NCI-H526 (cell line): ENCODE measurements around the gene TRIM38.

Experiments
- DNase-seq, 2 experiments: peaks; one replicate each; lab custom pipeline; 2025; lab: John Stamatoyannopoulos, UW

Gene TRIM38

DNA sequence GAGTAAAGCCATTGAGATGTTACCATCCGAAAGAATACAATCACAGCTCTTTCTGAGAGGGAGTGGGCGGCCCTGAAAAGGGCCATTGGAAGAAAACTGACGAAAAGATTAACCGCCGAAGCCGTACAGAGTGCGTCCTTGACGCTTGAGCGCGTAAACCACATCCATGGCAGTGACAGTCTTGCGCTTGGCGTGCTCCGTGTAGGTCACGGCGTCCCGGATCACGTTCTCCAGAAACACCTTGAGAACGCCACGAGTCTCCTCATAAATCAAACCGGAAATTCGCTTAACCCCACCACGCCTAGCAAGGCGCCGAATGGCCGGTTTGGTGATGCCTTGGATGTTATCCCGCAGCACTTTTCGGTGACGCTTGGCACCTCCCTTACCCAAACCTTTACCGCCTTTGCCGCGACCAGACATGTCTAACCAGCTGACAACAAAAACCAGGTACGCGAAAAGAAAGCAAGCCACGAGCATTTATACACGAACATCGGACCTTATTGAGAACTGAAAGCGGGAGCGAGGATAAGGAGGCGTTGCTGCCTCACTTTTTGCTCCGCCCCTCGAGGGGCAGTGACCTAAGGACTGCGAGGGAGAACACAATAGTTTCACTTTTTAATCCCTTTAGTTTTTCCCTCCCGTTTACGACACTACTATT lies 64.4 kb downstream of the TRIM38 start:
- DNase-seq = peak; percentile 98

DNA sequence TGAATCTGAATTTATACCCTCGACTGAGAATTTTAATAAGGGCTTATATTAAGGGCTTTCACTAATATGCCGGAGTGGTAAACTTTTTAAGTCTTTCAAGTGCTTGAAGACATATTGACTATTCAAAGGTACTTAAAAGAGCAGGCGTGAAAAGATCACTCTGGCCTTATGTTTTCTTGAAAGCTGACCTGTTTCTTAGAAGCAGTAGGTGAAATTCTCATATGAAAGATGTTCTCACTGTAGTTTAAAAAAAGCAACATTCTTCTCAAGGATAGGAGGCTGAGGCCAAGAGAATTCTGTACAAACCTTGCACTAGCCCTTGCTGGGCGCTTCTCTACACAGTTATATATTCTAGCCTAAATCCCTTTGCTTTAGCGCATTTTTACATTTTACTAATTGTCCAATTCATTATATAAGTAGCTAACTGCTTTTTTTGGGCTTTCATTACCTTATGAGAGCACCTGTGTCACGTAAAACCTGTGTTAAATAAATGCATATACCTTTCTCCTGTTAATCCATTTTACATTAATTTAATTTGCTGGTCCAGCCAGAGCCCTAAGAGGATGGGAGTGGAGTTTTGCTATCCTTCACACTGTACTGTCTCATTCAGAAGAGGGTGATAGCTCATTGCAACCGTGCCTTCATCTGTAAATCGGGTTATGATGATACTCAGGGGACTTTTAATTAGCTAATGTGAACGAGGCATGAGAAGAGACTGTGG lies 65.0 kb downstream of the TRIM38 start:
- DNase-seq = no peak

DNA sequence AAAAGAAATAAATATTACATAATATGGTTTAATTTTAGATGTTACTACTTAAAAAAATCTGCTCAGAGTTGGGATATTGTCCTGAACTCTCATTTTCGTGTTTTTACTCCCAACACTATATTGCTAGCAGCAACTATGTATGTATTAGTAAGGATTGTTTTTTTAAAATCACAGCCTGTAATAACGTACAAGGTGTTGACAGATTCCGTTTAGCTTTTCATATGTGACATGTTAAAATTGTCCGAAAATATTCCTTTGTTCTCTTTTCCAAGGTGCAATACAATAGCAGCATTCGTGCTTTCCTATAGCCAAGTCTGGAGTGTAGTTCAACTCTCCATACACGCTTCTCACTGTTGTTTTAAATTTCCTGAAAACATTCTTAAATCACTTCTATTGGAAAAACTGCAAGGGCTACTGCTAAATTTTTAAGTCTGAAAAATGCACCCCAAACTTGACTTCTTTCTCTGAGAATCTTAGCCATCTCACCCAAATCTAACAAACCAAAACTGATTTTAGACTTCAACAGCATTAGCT lies 65.7 kb downstream of the TRIM38 start:
- DNase-seq = no peak

DNA sequence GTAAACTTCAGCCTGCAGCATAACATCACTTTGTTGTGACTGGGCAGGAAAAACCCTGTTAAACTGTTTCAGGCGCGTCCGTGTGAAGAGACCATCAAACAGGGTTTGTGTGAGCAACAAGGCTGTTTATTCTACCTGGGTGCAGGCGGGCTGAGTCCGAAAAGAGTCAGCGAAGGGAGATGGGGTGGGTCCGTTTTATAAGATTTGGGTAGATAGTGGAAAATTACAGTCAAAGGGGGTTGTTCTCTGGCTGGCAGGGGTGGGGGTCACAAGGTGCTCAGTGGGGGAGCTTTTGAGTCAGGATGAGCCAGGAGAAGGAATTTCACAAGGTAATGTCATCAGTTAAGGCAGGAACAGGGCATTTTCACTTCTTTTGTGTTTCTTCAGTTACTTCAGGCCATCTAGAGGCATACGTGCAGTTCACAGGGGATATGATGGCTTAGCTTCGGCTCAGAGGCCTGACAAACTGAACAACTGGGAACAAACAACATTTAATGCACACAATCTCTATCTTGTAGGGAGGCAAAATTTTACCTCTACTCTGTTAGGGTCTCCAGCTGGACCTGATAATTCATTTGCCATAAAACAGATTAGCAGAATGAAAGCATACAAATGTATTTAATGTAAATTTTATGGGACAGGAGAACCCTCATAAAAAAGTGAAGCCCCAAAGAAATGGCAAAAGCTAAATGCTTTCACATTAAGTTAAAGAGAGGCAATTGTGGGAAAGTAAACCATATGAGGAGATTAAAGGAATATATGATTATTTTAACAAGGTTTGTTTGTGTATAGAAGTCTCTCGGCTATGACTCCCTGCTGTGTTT lies 66.4 kb downstream of the TRIM38 start:
- DNase-seq = peak in 1 of 2 experiments; percentile 6

DNA sequence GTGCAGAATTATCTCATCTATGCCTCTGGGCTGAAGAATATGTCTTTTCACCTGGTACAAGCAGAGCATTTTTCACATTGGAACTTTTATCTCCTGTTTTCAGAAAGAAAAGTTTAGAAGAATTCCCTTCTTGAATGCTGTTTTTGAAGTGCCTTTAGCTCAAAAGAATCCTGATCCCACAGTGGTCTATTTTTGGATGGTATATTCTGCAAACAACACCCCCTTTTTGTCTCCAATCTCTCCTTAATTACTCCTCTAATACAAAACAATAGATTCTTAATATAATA lies 66.9 kb downstream of the TRIM38 start:
- no peak for DNase-seq

DNA sequence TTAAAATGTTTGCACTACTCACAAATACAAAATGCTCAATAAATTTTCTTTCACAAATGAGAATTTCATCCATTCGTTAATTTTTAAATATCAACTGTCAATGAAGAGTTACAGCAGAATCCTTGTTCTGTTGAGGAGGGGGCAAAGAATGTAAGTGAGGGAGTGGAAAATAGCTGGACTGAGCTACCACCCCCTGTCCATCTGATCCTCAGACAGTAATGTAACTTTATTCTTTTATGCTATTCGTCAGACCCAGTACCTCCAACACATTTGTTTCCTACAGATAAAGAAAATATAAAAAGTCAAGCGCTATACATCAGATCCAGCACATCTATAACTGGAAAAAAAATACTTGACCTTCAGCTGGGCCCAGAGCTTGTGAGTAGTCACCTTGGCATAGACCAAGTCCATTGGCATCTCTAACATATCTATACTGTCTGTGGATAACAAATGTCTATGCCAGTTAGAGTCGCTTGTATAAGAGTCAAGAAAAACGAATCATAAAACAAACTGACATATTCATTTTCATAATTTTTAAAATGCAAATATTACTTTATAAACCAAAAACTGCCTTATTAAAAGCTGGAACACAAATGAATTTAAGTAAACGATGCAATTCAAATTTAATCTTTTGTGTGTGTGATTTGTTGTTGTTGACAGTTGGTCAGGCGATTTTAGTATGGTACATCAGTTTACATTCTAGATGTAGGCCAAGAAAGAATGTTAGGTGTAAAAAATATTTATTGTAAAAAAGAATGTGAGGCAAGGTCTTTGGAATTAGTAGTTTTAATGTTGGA lies 67.5 kb downstream of the TRIM38 start:
- DNase-seq = peak in 1 of 2 experiments; percentile 26

DNA sequence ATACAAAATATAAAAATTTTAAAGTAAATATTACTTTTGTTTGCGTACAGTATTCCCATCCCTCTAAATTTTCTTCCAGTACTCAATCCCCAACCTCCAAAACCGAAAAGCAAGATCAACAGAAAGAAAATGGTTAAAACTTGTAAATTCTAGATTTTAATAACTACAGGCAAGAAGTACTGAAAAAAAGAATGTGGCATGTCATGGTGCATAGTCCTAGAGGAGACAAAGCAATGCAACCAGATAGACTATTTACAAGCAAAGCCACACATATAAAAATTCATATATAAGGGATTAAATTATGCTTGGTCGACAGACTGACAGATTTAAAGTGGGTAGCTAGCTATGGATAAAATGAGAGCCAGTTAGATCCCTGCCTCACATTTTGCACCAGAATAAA lies 68.1 kb downstream of the TRIM38 start:
- peak in 1 of 2 experiments; percentile 44 for DNase-seq

DNA sequence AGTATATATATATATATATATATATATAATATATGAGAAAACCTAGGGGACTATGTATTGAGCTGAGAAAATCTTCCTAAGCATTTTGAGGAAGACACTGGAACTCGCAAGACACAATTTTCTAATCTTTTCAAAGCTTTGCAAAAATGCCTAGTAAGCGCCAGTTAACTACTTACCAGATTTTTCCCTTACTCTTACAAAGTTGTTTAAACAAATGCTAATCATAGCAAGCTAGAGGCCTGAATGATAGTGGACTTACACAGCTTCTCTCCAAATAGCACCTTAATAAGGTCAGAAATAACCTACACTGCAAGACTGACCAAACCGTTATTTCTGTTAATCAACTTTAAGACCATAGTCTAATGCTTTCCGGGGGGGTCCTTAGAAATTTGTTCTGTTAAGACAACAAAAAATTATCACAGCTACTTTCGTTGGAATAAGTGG lies 68.6 kb downstream of the TRIM38 start:
- peak in 1 of 2 experiments; percentile 73 for DNase-seq

DNA sequence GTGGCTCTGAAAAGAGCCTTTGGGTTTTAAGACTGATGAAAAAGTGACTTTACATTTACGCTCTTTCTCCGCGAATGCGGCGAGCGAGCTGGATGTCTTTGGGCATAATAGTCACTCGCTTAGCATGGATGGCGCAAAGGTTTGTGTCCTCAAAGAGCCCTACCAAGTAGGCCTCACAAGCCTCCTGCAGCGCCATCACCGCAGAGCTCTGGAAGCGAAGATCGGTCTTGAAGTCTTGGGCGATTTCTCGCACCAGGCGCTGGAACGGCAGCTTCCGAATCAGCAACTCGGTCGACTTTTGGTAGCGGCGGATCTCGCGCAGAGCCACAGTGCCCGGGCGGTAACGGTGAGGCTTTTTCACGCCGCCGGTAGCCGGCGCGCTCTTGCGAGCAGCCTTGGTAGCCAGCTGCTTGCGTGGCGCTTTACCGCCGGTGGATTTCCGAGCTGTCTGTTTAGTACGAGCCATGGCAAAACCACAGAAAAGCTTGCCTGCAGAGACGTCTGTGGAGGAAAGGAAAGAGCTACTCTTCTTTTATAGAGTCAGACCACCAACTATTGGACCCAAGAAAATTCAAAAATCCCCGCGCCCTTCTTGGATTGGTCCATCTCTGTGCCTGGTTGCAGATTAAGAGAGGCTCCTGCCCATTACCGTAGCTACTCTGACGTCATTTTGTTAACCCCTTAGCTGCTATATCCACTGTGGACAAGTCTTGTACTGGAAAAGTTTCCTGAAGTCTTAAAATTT lies 69.2 kb downstream of the TRIM38 start:
- DNase-seq = peak; percentile 98 to 99

DNA sequence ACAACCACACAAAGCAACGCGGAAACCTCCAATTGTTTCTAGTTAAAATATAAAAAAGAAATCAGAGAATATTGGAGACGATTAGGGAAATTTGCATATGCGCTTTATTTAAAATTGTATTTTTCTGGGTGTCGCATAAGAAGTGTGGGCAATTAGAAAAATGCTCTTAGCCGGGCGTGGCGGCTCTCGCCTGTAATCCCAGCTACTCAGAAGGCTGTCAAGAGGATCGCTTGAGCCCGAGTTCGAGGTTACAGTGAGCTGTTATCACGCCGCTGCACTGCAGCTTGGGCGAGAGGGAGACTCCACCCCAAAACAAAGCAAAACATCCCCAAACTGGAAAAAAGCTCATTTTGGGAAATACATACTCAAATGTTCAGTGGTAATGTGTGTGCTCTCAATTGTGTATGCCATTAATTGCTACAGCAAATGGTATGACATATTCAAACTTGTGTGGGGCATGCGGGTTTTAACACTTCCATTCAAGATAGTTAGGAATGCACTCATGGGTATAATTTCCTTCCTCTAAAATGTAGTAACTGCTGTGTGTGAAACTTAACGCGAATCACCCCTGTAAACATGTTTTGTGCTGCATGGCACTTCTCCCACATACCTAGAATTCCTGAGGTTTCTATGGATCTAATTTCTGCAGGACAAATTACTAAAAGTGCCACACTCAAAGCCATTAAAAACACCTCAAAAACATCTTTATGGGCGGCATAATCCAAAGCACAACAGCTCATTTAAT lies 69.9 kb downstream of the TRIM38 start:
- no peak for DNase-seq

DNA sequence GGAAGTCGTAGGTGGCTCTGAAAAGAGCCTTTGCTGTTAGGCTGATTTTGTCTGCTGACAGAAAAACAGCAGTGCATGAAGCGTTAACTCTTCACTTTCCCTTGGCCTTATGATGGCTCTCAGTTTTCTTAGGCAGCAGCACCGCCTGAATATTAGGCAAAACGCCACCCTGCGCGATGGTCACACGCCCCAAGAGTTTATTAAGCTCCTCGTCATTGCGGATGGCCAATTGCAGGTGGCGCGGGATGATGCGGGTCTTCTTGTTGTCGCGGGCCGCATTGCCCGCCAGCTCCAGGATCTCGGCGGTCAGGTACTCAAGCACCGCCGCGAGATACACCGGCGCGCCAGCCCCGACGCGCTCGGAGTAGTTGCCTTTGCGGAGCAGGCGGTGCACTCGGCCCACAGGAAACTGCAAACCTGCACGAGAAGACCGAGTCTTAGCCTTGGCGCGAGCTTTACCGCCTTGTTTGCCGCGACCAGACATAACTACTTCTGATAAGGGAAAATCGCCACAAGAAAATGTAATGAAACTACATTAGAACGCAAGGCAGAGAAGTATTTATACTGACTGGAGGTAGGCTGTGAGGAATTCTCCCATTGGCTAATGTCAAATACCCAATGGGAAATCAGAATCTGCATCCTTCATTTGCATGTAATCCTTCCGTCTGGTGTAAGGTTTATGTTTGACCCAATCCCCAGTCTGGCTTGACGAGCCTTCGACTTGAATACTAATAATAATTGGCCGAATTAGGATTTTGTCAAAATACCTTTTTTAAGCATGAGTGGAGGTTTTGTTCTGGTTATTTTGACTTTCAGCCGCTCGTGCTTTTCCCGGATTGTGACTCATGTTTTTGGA lies 70.7 kb downstream of the TRIM38 start:
- DNase-seq = peak; percentile 91 to 92

DNA sequence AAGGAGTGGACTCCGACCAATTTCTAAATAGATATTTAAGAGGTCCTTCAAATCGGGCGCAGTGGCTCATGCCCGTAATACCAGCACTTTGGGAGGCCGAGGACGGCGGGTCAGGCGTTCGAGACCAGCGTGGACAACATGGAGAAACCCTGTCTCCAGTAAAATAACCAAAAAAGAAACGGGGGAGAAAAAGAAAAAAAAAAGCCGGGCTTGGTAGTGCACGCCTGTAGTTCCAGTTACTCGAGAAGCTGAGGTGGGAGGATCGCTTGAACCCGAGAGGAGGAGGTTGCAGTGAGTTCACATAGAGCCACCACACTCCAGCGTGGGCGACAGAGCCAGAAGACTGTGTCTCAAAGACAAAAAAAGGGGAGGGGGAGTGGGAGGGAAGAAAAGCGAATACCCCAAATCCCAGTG lies 71.3 kb downstream of the TRIM38 start:
- DNase-seq = no peak

DNA sequence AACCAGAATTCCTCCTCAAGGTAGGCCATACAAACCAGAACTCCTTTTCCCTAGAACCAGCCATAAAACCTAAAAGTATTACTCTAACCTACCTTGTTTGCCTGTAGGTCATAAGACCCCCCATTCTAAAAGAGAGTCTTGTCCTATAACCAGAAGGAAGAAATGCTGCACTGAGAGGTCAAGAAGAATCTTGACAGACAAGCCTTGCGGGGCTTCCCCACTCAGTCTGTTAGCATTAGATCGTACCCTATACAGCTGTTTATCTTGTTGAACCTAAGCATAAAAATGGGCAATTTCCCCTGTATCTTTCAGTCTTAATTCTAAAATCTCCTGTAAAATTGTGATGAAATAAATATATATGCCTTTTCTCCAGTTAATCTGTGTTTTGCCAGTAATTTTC lies 72.3 kb downstream of the TRIM38 start:
- no peak for DNase-seq
